Left lobe of liver (tissue), 2 donors: ENCODE measurements around the gene OR2G2. TPM values are rescaled to one million over a fixed set of nuclear protein-coding genes. Genes with fewer than 3 reads are reported as not detected.

Experiments
- ATAC-seq: fragments of 200-7000 bp; cut with Tn5 transposase; one replicate; pipeline ENCODE4 v1.9.1; 2020; ENCODE audit warnings: mild to moderate bottlenecking, moderate library complexity
- DNase-seq: peaks from one replicate; pipeline ENCODE4 v3.0.0-alpha.2; 2020; ENCODE audit warnings: low spot score
- total RNA-seq: library from RNA; stranded (reverse); gene quantifications from one replicate; pipeline ENCODE4 v1.2.1, GENCODE V29; 2021
- donor health status: DM: no; HTN: no; CAD: no; lungs with moderate emphysema.
- donor health status: DM: no; HTN: yes; CAD: no.

The OR2G2 gene, protein sequence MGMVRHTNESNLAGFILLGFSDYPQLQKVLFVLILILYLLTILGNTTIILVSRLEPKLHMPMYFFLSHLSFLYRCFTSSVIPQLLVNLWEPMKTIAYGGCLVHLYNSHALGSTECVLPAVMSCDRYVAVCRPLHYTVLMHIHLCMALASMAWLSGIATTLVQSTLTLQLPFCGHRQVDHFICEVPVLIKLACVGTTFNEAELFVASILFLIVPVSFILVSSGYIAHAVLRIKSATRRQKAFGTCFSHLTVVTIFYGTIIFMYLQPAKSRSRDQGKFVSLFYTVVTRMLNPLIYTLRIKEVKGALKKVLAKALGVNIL
- not detected for total RNA-seq

DNA sequence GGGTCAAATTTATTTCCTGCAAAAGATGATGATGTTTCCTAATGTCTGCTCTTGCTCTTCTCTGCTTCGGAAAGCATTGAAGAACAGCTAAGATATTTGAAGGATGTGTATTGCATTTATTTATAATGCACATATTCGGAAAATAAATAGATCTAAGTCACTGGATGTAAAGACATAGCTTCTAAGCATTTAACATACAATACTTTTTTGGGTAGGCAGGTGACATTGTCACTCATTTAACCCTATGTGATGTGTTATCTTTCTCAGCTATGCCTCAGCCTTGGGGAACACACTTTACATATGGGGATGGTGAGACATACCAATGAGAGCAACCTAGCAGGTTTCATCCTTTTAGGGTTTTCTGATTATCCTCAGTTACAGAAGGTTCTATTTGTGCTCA lies at the start of gene OR2G2:
OR2G2 (plus strand) TSS at position 301 of the 400 bp plus-strand sequence; CDS start at position 301, 0 bp downstream.
- DNase-seq: no peak
- no peak for ATAC-seq

DNA sequence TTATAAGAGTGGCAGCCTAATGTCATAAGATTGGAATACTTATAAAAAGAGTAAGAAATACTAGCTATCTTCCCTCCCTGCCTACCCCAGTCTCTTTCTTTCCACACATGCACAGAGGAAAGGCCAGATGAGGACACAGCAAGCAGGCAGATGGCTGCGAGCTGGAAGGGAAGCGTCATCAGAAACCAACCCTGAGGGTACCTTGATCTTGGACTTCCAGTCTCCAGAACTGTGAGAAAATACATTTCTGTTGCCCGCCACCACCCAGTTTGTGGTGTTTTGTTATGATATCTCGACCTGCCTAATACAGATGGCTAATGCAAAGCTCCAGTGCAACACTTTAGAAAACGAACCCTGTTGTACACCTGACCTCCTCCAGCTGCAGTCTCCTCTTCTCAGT lies 49.6 kb upstream of the OR2G2 start:
- ATAC-seq (no peak), DNase-seq (no peak)

DNA sequence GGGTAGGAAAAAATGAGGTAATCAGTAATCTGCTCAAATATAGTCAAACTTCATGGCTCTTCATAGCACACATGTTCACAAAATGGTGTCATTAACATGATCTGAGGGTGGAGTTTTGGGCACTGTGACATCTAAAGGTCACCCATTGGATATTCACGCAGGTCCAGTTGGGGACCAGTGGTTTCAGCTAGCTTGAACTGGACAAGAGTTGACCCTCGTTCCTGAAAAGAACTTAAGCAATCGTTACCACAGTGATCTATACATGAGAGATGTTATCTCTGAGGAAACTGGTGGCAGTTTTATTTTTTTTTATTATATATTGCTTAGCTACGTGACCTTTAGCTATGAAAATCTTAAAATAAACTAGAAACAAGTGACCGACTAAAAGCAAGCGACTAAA lies 48.9 kb upstream of the OR2G2 start:
- ATAC-seq (no peak), DNase-seq (no peak)

DNA sequence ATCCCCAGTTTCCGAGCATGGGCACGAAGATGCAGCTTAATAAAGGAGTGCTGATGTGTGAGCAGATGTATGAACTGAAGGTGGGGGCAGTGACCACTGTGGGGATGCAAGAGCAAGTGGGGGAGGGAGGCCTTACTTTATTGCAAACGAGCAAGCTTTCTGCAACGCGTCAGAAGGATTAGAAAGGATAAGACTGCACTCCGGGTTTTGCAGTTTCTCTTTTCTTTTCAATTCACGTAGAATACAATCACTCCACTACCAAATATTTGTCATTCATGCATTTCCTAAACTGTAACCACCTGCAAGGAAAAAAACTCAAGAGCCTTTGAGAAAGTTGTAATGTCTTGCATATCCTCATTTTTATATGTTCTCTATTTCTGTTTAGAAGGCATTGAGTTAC lies 47.6 kb upstream of the OR2G2 start:
- ATAC-seq: no peak
- no peak for DNase-seq

DNA sequence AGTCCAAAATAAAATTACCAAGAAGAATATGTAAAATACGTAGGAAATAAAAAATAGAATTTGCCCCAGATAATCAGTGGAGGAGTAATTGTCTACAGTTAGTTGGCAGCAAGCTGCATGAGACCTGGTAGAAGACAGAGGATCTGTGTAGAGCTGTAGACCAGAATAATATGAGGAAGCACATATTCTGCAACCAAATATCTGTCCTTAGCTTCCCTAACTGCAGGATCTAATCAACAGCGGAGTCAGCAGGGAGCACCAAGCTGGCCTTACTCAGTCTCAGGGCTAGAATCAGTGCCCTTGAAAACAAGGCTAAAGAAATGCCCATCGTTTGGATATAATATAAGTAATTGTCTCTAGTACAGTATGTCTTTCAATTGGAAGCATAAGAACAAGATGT lies 45.3 kb upstream of the OR2G2 start:
- DNase-seq (no peak), ATAC-seq (no peak)

DNA sequence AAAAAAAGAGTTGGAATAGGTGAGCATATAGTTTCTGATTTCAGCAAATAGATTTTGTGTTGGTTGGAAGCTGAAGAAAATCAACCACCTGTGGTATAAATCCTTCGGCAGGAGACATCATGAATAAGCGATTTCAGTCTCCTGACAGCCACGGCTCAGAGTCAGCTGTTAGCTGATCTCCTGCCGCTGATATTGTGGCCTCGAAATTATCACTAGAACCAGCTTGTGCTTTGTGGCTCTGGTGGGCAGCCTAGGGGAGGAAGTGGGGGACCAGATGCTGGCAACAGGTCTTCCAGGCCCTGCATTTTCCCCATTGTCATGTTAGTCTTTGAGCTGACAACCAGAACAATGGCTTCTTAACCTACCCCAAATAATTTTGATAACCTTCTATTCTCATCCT lies 40.1 kb upstream of the OR2G2 start:
- DNase-seq (no peak), ATAC-seq (no peak)

DNA sequence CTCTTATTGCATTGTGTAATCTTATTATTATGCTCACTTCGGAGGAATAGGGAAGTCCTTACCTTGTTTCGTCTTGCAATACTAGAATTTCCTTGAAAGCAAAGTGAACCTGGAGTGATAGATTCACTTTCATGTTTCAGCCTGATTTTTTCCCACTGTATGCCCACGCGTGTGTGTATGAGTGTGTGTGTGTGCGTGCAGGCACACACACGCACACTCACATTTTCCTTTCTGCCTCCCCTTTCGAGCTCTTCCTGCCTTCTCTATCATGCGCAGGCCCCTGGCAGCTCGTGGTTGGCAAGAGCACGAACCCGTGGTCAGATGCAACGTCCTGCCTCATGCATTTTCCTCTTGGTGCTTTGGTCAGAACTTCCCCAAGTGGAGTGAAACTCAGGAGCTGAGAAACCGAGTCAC lies 39.4 kb upstream of the OR2G2 start, which contains the start of gene GCSAML:
GCSAML (plus strand) TSS at position 366 of the 414 bp plus-strand sequence. CDS start 58 bp downstream, outside the sequence.
- ATAC-seq: no peak
- DNase-seq: no peak

DNA sequence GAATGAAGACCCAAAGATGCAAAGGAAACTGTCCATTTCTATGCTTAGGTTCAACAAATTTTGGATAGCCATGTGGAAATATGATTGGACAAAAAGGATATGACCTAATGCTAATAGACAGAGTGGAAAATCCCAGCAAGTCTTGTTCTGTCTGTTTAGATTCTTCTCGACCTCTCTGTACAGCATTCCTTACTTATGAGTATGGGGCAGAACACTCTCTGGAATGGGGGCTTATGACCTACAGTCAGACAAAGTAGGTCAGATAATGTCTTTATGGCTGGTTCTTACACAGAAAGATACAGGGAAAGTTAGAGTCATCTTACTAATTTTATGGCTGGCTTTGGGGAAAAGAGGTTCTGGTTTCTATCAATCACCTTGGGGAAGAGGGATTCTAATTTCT lies 36.4 kb upstream of the OR2G2 start:
- DNase-seq: no peak
- no peak for ATAC-seq

DNA sequence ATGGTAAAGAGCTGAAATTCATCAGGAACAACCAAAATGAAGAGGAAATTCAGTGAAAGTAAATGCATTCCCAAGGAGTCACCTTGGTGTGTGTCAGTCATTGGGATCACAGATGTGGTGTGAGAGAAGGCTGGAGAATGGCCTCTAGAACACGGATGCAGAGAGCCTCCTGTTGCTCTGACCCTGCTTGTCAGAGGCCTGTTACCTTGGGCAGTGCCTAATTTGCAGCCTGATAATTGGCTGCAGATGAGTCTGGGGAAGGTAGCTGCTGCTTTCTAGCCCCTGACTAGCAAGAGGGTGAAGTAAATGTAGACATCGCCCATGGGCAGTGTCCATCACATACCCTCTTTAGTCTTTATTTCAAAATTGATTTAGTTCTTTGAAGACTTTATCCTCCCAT lies 35.9 kb upstream of the OR2G2 start:
- ATAC-seq (no peak), DNase-seq (no peak)

DNA sequence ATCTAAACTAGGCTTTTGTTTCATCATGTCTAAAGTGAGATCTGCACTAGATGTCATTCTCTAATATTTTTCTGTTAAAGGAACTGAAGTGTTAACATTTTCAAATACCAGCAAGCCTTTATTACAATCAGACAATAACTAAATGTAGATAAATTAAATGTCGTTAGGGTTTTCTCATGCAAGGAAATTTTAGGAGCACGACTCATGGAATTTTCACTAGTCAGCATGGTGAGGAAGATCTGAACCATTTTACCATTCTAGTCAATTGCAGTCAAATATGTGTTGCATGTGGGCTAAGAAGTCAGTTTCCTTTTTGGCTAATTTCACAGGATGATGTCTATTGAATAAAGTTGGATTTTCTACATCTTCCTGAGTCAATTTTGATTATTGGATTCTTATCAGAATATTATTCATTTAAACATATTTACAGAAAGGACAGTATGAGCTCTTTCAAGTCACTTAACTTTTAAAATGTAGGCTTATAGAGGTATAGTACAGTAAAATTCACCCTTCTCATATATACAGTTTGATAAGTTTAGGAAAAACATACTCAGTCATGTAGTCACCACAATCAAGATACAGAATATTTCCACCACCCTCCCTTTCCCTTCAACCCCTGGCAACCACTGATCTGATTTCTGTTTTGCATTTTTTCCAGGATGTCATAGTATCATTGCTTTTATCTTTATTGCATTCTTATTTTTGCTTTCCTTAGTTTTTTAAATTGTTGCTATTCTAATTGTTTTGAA lies 30.1 kb upstream of the OR2G2 start:
- no peak for ATAC-seq
- no peak for DNase-seq

DNA sequence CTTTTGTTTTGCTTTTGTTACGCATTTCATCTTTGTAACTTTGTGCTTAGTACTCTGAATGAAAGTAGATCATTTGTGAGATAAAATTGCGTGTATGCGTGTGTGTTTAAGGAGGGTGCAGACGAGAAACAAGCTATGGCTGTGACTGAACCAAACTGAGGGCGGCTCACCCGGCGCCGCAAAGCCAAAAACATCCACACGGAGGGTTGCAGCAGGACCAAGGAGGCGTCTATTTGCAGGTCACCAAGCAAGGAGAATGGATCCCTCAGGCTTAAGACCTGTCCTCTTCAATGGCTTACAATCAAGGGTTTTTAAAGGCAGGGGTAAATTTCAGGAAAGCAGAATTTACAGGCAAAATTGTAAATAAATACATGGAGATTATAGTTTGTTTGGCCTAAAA lies 26.4 kb upstream of the OR2G2 start:
- ATAC-seq: no peak
- no peak for DNase-seq

DNA sequence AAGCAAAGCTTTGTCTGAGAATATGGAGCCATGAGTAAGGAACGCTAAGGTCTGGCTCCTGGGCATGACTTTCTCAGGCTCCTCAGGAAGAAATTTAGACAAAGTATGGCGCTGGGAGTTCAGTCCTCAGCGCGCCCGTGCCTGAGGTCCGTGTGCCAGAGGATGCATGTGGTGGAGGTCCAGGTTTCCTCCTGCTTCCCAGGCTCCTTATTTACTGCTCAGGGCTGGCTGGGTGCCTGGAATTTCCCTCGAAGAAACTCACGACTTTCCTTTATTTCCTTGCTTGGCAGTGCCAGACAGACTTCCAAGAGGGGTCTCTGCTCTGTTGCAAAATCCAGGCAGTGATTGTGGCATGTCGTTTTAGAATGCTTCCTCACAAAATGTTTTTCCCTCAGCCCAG lies 26.0 kb upstream of the OR2G2 start:
- ATAC-seq (no peak), DNase-seq (no peak)

DNA sequence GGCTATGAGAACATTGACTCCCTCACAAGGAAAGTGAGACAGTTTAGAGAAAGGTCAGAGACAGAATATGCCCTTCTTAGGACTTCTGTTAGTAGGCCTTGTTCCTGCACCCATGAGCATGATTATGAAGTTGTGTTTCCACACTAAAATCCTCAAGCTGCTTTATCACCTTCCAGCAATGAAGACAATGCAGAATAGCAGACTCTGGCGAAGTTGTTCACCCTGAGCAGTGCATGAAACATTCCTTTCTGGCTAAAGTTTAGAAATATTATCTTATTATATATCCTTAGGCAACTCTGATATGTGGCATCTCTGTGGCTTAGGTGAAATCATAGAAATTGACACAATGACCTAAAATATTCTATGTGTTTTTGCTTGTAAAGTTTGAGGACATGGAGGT lies 13.9 kb upstream of the OR2G2 start:
- DNase-seq (no peak), ATAC-seq (no peak)

DNA sequence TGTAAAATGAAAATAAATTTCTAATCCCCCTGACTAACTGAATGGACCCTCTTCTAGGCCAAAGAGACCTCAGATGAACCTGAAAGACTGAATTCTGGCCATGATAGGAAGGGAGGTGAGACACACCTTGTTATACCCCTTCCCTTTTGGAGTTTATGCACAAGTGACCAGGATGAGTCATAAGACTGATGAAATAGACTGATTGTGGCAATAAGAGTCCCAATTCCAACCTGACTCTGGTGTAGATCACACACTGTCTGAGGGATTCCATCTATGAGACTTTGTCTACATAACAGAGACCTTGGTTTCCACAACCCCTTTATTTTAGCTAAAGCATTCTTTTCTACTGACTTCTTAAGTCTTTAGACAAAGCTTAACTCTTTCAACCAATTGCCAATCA lies 13.5 kb upstream of the OR2G2 start:
- ATAC-seq (no peak), DNase-seq (no peak)

DNA sequence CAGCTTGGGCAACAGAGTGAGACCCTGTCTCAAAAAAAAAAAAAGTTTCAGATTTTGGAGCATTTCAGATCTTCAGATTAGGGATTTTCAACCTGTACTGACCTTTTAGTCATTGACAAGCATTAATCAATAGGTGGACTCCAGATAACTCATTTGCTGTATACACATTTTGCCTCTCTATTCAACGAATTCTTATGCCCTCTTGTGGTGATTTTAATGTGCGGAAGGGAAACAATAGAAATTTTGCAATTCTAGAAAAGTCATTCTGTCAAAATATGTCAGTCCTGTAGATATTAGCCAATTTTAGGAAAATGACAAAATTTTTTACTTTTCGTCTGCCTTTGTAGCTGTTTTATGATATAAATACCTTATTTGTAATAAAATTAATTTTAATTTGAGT lies 11.6 kb upstream of the OR2G2 start:
- ATAC-seq: peak; percentile 54
- DNase-seq: no peak

DNA sequence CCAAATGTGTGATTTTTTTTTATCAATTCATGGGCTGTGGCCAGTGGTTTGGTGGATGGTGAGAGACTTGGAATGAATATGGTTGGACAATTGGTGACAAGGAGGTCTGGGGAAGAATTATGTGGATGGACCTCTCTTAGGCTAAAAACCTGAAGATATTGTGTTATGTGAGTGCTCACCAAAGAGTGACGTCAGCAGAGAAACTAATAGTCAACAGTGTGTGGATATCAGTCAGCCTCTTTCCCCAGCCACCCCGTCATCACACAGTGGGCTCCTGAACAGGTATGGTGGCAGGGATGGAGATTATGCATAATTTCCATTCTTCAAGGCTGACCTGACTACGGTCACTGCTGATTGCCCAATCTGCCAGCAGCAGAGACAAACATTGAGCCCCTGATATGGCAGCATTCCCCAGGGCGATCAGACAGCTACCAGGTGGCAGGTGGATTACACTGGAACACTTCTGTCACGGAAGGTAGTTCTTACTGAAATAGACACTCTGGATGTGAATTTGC lies 9.2 kb upstream of the OR2G2 start:
- DNase-seq (no peak), ATAC-seq (no peak)

DNA sequence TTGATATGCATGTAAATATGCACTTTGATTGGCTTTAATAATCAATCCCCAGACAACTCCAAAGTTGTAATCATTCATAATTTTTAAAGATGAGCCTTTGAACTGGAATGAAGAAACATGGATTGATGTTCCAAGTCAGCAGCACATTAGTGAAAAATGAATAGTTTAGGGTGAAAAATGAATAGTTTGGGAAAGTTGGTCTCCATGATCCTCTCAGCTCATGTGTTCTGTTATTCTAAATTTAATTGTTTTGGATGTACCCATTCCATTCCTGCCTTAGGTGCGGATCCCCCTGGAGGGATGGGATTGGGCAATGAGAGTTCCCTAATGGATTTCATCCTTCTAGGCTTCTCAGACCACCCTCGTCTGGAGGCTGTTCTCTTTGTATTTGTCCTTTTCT lies 17.1 kb downstream of the OR2G2 start, which contains the start of gene OR2G3:
OR2G3 (plus strand) TSS at position 301 of the 400 bp plus-strand sequence; CDS start at position 301, 0 bp downstream.
- no peak for ATAC-seq

DNA sequence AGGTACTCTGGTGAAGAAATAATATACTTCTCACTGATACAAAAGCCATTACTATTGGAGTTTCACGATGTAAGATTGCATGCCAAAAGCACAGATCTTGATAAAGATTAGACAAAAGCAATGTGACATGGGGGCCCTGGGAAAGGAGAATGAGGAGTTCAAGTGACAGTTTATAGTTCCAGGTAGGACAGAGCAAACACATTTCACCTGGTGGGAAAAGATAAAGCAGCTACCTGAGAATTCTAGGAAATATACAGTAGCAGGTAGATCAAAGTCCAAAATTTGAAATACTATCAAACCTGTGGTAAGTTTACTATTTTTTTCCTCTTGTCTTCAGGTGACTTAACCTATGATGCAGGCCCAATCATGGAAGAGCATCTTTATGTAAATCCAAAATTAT lies 25.2 kb downstream of the OR2G2 start:
- DNase-seq (no peak), ATAC-seq (no peak)

More for the DNA sequence above, 17.1 kb downstream of the OR2G2 start, which contains the start of gene OR2G3:
- no peak for DNase-seq

DNA sequence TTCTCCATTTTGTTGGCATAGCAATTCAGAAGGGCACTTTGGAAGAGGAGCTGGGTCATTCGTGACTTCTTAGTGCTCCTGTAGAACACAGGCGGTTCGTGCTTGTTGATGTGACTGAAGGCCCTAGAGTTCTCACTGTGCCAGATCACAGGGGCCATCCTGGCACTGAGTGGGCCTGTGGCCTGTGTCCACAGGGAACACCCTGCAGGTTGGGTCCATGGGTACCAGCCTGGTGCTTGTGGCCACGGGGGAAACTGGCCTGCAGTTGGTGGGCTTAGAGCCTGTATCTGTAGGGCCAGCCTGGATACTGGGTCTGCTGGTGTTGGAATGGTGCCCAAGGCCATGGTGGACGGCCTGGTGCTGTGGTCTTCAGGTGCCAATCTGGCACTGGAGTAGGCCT lies 26.5 kb downstream of the OR2G2 start:
- ATAC-seq (no peak), DNase-seq (no peak)

DNA sequence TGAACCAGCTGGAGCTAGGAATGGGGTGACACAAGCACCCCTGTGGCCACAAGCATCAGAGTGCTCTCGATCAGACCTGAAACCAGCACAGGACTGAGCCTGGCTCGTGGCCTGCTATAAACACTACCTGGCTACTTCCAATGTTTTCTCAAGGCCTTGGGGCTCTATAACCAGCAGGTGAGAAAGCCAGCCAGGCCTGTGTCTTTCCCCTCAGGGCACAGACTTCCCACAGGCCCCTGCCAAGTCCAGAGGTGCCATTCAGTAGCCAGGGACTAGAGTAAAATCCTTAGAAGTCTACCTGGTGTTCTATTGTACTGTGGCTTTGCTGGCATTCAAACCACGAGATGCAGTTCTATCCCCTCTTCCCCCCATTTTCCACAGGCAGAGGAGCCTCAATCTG lies 39.8 kb downstream of the OR2G2 start:
- DNase-seq: no peak
- no peak for ATAC-seq

DNA sequence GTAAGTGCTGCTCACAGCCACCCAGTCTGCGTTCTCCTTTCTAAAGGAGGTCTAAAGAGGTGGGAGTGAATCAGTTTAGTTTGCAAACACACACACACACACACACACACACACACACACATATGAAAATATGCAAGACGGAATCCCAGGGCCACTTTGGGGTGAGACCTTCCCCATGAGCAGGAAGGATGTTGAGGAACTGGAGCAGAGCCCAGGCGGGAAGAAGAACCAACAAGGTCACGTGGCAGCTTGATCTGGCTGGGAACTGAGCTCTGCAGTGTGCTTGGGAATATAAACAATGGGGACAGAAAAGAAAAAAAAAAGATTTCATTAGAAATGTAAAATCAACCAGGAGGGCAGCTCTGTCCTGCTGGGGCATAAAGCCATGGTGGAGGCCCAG lies 49.9 kb downstream of the OR2G2 start:
- no peak for DNase-seq
- peak; percentile 36 for ATAC-seq

DNA sequence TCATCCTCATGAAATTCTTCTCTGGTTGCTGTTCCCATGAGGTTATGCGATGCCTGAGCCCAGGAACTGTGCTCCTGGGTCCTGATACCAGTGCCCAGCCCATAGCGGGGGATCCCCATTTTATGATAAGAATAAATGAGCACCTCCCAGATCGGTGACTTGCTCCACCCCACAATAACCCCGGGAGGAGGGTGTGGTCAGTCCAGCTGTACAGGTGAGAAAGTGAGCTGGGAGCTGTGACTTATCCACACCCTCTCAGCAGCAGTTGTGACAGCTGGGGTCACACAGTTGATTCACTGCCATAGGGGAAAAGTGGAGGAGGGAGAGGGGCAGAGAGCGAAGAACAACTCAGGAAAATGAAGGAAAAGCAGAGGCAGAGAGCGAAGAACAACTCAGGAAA lies 50.6 kb downstream of the OR2G2 start:
- DNase-seq: no peak
- no peak for ATAC-seq
